HG02884 (cell line): ENCODE measurements around the gene SYTL3.

Source experiments
- ATAC-seq: cut with Tn5 transposase; IDR thresholded peaks from one replicate; pipeline ENCODE4 v1.9.1; 2021; ENCODE audit warnings: mild to moderate bottlenecking, moderate library complexity; ENCODE audit not compliant: unreplicated experiment

Gene SYTL3

DNA sequence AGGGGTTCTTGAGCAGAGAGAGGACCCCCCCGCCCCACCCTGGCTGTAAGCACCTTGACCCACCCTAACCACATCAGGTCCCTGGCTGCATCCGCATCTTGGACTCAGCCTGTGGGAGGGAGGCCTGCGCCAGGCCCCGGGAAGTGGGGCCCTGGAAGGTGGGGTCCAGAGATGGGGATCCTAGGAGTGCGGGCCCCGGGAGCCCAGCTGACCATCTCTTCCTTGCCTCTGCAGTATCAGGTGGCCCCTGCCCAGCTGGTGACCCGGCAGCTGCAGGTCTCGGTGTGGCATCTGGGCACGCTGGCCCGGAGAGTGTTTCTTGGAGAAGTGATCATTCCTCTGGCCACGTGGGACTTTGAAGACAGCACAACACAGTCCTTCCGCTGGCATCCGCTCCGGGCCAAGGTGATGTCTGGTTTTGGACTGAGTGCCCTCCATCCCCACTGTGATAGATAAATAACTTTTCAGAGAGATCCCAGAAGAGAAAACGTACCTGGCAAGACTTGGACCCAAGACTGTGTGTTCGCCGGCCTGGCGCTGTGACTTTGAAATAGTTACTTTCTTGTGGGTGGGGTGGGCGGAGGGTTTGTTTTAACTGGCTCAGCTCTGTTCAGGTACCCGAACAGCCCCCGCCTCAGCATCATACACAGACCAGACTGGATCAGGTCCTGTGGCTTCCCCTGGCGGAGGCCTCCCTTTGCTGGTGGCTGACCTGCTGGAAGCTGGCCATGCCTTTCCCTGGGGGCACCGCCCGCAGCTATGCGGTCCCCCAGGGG is 107.3 kb downstream of the SYTL3 start:
- ATAC-seq, result no peak

DNA sequence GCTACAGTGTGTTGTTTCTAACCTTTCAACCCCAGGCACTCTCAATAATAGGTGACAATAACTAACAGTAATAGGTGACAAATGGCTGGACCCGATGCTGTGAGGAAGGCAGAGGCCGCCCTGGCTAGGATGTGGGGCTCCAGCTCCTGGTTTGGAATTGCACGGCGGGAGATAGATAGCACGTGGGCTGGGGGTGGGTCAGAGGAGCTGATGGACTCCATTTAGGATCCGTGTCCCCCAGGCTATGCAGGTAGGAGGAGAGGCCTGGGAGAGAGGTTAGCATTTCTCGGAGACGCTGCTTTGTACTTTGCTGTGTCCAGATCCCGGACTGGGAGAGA is 107.9 kb downstream of the SYTL3 start:
- no peak for ATAC-seq

DNA sequence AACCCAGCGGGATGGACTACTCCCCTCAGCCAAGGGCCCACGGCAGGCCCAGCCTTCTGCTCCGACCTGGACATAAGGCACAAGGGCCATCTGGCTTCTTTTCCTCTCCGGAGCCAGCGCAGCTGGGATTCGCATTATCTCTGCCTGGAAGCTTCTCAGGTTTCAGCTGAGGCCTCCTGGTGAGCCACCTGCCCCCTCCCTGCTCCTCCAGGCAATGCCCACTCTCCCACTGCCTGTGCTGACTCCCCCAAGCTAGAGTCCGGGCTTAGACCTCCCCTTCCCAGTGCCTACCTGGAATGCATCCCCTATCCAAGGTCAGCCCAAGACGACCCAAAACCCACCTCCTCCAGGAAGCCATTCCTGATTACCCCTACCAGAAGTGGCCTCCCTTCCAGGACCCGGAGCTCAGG is 108.6 kb downstream of the SYTL3 start:
- ATAC-seq, result no peak

DNA sequence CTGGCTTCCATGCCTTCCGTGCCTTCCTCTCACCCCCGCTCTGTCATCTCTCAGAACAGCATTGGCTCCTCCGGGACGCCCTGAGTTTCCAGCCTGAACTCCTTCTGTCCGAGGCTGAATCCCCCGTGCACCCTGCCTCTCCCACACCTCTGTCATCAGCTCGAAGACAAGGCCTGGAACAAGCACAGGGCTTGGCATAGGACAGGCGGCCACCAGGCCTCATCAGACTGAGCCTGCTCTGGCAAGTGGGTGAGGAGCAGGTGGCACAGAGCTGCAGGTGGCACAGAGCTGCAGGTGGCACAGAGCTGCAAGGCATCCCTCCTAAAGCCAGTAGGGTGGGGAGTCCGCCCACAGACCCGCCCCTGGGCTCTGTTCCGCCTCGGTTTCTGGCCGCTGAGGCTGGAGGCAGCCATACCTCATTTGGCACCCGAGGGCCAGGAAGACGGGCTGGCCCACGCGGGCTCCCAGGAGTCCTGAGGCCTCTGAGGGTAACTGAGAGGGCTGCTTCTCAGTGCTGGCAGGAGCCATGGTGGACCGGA is 109.2 kb downstream of the SYTL3 start:
- ATAC-seq, result no peak

DNA sequence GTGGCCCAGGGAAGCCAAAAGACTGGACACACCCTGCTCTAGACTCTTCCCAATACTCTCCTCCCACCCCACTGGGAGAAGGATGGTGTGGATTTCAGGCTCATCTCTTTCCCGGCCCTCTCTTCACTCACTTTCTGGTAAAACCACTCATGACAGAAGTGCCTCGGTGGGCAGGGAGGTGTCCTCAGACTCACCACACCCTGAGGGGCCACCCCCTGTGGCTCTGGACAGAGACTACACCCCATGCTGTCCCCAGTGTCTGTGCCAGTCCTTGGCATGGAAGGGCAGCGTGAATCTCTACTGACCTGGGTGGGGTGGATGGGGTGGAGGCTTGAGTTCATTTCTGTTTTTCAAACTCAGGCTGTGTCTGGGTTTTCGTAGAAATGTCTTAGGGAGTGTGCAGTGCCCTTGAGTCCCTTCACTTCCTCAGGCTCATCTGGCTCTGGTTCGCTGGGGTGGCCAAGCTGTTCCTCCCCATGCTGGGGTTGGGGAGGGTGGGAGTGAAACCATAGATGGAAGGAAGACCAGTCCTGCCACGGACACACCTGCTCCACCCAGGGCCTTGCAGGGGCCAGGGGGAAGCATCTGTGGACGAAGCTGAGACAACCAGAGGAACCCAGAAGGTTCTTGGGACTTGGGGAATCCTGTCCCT is 110.2 kb downstream of the SYTL3 start:
- no peak for ATAC-seq

DNA sequence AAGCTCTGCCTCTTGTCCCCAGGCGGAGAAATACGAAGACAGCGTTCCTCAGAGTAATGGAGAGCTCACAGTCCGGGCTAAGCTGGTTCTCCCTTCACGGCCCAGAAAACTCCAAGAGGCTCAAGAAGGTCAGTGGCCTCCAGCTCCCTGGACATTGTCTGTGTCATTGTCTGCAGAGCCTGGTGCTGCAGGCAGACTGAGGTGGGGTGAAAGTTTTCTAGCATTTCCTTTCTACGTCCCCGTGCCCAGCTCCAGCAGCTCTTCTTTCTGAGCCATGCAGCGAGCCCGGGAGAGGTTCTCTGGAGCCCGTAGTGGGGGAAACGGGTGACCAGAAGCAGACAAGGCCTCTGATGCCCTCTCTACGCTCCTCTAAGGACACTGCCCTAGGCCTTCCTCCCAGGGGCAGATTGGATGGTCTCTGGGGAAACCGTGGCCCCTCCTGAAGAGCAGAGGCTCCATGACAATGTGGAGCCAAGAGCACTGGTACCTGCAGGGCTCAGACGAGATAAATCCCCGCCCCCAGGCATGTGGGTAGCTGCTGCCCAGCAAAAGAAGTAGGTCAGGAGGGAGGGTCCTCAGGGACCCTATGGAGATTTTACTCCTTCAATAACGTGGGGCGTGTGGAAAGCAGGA is 110.9 kb downstream of the SYTL3 start:
- ATAC-seq, result no peak

DNA sequence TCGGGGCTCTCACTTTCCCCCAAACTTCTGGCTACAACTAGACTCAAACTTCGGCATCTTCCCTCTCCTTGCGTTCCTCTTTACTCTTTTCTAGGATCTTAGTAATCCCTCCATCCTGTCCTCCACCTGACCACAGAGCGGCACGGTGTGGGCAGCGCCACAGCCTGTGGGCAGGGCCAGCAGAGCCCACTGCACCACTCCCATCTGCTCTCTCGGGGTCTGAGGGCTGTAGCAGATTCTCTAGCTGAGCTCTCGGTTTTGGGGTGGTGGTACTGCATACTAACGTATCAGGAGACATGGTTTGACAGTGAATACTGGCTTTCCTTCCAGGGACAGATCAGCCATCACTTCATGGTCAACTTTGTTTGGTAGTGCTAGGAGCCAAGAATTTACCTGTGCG is 111.9 kb downstream of the SYTL3 start:
- no peak for ATAC-seq

DNA sequence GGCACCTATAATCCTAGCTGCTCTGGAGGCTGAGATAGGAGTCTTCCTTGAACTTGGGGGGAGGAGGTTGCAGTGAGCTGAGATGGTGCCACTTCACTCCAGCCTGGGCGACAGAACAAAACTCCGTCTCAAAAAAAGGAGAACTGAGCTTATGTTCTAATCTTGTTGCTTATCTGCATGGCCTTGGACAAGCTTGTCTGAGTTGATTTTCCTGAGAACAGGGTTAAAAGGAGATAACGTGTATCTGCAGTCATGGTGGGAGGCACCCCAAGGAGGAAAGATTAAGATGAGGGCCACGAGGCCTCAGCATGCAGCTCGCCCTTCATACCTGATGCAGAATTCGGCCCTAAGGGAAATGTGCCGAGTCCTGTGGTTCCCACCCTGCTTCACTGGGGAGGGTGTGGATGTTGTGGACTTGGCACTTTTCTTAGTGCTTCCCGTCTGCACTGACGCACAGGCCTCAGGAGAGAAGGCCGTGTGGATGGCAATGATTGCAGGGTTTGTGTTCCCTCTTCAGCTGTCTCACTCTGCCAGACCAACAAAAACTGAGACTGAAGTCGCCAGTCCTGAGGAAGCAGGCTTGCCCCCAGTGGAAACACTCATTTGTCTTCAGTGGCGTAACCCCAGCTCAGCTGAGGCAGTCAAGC is 113.1 kb downstream of the SYTL3 start:
- ATAC-seq, result no peak

DNA sequence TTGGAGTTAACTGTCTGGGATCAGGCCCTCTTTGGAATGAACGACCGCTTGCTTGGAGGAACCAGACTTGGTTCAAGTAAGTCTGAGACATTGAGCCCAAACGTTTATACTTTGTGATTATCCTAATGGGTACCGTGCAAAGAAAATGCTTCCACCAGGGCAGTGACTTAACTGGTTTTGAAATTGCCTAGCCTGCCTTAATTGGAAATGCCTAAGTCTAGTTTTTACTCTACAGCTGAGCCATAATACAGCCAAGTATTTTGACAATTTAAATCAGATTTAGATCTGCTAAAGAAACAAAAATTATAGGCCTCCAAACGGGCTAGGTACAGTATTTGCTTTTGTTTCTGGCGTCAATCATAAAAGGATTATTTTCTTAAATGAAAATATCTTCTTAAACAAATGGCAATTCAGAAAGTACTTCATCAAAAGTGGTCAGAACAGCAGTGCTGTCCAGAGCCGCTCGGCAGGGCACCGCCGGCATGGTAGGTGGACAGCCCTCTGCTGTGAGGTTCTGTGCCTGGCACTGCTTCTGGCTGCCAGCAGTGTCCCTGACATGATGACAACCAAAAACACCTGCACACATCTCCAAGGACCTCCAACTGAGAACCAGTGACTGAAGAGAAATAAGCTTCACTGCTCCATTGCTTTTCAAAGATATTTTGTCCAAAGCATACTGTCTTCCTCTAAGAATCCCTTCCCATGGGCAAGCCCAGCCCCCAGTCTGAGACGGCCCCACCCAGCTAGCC is 113.8 kb downstream of the SYTL3 start:
- ATAC-seq, result no peak

DNA sequence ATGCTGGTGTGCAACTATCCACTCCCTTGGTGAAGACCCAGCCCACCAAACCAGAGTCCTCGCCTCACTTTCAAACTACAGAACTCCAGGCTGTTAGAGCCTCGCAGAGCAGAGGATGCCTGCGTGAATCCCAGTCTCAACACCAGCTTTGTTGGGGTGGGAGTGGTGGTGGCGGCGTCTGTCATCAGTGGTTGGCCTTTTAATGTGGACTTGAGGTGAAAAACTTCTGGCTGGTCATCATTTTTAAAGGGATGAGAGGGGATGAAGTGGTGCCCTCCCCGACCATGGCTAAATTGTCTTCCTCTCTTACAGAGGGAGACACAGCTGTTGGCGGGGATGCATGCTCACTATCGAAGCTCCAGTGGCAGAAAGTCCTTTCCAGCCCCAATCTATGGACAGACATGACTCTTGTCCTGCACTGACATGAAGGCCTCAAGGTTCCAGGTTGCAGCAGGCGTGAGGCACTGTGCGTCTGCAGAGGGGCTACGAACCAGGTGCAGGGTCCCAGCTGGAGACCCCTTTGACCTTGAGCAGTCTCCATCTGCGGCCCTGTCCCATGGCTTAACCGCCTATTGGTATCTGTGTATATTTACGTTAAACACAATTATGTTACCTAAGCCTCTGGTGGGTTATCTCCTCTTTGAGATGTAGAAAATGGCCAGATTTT is 114.5 kb downstream of the SYTL3 start:
- ATAC-seq, result no peak

DNA sequence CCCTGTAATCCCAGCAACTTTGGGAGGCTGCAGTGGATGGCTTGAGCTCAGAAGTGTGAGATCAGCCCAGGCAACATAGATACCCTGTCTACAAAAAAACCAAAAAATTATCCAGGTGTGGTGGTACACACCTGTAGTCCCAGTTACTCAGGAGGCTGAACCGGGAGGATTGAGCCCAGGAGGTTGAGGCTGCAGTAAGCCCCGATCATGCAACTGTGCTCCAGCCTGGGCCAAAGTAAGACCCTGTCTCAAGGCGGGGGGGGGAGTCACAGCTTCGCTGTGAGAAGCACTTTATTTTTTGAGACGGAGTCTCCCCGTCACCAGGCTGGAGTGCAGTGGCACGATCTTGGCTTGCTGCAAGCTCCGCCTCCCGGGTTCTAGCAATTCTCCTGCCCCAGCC is 115.1 kb downstream of the SYTL3 start:
- ATAC-seq, result no peak

DNA sequence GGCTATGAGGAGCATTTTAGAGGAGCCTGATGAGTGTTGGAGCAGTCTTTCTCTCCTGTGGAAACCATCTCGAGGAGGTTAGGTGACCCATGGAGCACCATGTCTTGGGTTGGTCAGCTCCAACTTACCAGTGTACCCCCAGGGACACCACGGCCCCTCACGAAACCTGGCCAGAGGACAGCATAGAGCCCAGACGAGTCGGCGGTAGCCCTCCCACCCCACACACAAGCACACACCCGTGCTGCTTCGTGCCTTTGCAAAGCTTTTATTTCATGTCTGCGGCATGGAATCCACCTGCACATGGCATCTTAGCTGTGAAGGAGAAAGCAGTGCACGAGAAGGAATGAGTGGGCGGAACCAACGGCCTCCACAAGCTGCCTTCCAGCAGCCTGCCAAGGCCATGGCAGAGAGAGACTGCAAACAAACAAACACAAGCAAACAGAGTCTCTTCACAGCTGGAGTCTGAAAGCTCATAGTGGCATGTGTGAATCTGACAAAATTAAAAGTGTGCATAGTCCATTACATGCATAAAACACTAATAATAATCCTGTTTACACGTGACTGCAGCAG is 115.7 kb downstream of the SYTL3 start:
- no peak for ATAC-seq

DNA sequence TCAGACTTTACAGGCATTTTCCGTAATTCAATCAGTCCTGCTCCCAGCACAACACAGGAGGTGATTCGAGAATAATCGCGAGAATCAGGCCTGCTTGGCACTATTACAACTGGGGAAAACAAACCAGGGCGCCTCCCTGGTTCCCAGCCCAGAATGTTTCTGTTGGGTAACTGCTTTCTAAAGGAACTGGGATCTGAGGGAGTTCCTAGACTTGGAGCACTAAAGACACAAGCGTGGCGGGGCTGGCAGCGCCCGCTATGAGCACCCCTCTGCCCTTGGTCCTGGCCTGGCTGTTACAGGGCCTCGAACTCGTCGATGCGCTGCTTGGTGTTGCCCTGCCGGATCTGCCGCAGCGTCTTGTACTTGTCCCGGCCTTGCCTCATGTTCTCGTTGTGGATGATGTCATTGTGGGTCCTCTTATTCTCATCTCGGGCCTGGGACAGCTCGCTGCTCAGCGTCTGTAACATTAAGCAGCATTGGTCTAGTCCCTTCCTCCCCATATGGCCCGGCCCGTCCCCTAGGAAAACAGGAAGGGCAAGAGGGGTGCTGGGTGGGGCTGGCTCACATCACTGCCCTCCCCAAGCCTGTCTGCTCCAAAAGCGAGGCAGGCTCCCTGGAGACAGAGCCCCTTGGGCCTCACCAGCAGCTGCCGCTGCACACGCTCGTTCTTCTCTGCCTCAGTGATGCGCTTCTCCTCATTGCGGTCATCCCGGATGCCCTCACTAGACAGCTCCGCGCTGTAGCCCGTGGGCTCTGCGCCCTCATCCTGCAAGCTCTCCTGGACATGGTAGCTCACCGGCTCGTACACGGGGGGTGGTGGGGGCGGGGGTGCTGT is 117.0 kb downstream of the SYTL3 start:
- no peak for ATAC-seq

DNA sequence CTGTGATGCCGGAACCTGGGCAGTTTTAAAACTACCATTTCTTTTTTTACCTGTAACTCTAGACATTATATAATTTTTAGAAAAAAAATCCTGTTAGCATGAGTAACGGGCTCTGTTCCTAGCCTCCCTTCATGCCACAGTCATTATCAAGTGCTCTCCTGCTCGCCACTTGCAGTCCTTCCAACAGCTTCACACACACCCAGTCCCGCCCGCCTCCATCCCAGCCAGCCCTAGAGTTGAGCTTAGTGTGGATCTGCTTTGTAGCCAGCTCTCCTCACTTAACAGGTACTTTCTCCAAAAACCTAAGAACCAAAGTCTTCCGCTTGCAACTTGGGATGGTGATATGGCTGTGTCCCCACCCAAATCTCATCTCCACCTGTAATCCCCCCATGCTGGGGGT is 117.9 kb downstream of the SYTL3 start:
- ATAC-seq, result no peak

DNA sequence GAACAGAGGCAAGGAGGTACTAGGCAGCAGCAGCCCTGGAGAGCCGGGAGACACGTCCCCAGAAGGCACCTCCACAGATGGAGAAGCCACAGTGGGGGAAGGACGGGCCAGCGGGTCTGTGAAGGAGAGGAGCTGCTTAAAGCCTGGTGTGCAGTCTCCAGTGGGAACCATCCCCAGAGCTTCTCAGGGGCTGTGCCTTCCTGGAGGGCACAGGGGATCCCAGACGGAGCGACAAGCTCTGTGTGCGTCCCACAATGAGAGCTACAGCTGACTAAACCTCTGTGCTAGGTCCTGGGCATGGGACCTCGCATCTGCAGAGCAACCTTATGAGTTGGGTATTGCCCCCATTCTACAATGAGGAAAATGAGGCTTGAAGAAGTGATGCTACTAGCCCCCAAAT is 118.6 kb downstream of the SYTL3 start:
- ATAC-seq, result no peak

DNA sequence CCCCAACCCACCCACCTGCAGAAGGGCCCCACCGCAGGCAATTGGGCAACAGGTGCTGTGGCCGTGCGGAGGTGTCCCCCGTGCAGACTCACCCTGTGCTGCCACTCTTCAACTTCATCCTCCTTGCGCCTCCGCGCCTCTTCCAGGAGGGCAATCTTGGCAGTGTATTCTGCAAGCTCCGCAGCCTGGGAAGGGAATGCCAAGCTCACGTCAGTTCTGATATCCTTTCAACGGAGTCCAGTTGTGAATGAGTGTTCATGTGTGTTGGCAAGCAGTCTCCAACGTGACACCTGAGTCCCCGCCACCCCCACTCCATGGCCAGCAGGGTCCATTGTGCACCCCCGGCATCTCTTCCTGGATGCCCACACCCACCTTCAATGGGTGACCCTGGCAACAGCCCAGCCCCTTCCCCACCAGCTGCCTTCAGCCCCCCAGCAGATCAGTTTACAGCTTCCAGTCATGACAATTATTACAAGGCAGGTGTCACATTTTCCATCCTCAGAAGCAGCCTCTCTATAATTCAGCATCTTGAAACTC is 119.4 kb downstream of the SYTL3 start:
- ATAC-seq, result no peak

DNA sequence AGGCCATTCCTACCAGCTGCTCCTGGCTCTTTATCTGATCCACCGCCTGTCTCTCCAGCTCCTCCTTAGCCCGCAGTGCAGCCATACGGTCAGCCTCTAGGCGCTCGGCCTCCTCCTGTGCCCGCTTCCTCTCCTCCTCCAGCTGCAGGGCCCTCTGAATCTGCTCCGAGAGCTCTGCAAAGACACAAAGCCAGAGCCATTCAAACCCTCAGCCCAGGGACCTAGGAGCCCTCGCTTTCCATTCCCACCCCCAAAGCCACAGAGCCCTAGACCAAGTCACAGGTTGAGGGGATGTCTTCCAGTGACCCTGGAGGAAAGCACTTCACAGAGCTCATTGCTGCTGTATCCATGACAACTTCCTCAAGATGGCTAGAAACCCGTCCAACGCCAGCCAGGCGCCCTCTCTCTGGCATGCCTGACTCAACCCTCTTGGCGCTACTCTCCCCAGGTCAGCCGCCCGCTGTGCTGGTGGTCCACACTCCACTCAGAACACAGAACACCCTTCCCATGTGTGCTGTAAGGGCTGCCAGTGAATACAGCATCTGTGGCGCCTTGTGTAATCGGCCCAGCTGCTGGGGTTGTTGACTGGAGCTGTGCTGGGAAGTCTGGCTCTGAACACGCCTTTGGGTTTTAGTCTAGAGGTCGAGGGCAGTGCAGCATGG is 120.0 kb downstream of the SYTL3 start:
- ATAC-seq, result no peak
